Neuronal stem cell (in vitro differentiated cells): ENCODE measurements around the gene STPG3.

Source experiments
- DNase-seq: peaks from one replicate; pipeline ENCODE4 v3.0.0-alpha.2; 2013; ENCODE audit warnings: low spot score
- H2AFZ ChIP-seq: one replicate; pipeline ENCODE4 v1.6.1; 2013; ENCODE audit warnings: mild to moderate bottlenecking, low read length, inconsistent platforms
- H2AK5ac ChIP-seq: 2 replicates; pipeline ENCODE4 v1.6.1; 2013; ENCODE audit warnings: low read depth, mild to moderate bottlenecking, inconsistent platforms, low read length, moderate library complexity, mixed read lengths
- H2BK120ac ChIP-seq: 2 replicates; pipeline ENCODE4 v1.6.1; 2013; ENCODE audit warnings: low read depth, mild to moderate bottlenecking, inconsistent platforms, low read length, moderate library complexity, mixed read lengths
- H2BK12ac ChIP-seq: one replicate; pipeline ENCODE4 v1.6.1; 2013; ENCODE audit warnings: low read length, inconsistent platforms
- H2BK15ac ChIP-seq: 2 replicates; pipeline ENCODE4 v1.6.1; 2013; ENCODE audit warnings: mild to moderate bottlenecking, low read length, inconsistent platforms, mixed read lengths
- H2BK5ac ChIP-seq: one replicate; pipeline ENCODE4 v1.6.1; 2013; ENCODE audit warnings: inconsistent platforms, mild to moderate bottlenecking, low read length, moderate library complexity
- H3K14ac ChIP-seq: one replicate; pipeline ENCODE4 v1.6.1; 2013; ENCODE audit warnings: low read length, inconsistent platforms
- H3K18ac ChIP-seq: 2 replicates; pipeline ENCODE4 v1.6.1; 2013; ENCODE audit warnings: low read length, inconsistent platforms
- H3K23ac ChIP-seq: 2 replicates; pipeline ENCODE4 v1.6.1; 2013; ENCODE audit warnings: low read depth, mild to moderate bottlenecking, mixed read lengths, low read length, inconsistent platforms; ENCODE audit not compliant: poor library complexity
- H3K27ac ChIP-seq: replicated peaks from 3 replicates; pipeline ENCODE4 v1.5.1; 2013; ENCODE audit warnings: low read length, inconsistent platforms
- H3K27me3 ChIP-seq, 3 experiments: 2 replicates each; pipeline ENCODE4 v1.6.1; 2013; ENCODE audit warnings: low read length in 3 of 3, mild to moderate bottlenecking in 2 of 3, inconsistent platforms in 1 of 3, low read depth in 1 of 3, mixed read lengths in 1 of 3, moderate library complexity in 1 of 3; ENCODE audit not compliant: control insufficient read depth in 3 of 3, insufficient read depth in 3 of 3
- H3K36me3 ChIP-seq, 2 donors: replicated peaks in 1 of 2; 2 replicates each; pipeline ENCODE4 v1.6.1; 2013; ENCODE audit warnings: low read length in 2 of 2; ENCODE audit not compliant: control insufficient read depth in 2 of 2, insufficient read depth in 2 of 2
- H3K4ac ChIP-seq: 2 replicates; pipeline ENCODE4 v1.6.1; 2013; ENCODE audit warnings: inconsistent platforms, mild to moderate bottlenecking, low read length, moderate library complexity
- H3K4me1 ChIP-seq, 2 donors: 1 replicate in 1 of 2; 2 replicates in 1 of 2; pipeline ENCODE4 v1.6.1; 2013; ENCODE audit warnings: low read length in 2 of 2, low read depth in 1 of 2; ENCODE audit not compliant: control insufficient read depth in 2 of 2, insufficient read depth in 1 of 2
- H3K4me2 ChIP-seq: one replicate; pipeline ENCODE4 v1.6.1; 2013; ENCODE audit warnings: mild to moderate bottlenecking, low read length, inconsistent platforms; ENCODE audit not compliant: insufficient read depth, poor library complexity, severe bottlenecking
- H3K4me3 ChIP-seq, 2 donors: 2 replicates each; pipeline ENCODE4 v1.5.1; 2013; ENCODE audit warnings: low read length in 2 of 2, mild to moderate bottlenecking in 2 of 2, inconsistent platforms in 1 of 2, moderate library complexity in 1 of 2
- H3K79me1 ChIP-seq: one replicate; pipeline ENCODE4 v1.6.1; 2013; ENCODE audit warnings: low read depth, mild to moderate bottlenecking, inconsistent platforms, low read length, moderate library complexity
- H3K9ac ChIP-seq: one replicate; pipeline ENCODE4 v1.6.1; 2013; ENCODE audit warnings: mild to moderate bottlenecking, low read depth, low read length, inconsistent platforms; ENCODE audit not compliant: poor library complexity
- H3K9me3 ChIP-seq, 2 donors: replicated peaks in 1 of 2; 2 replicates each; pipeline versions ENCODE3 to v1.6.1; 2013; ENCODE audit warnings: low read length in 2 of 2, mild to moderate bottlenecking in 2 of 2, inconsistent platforms in 1 of 2, low read depth in 1 of 2, mixed read lengths in 1 of 2, moderate library complexity in 1 of 2; ENCODE audit not compliant: control insufficient read depth in 2 of 2, insufficient read depth in 1 of 2
- H4K8ac ChIP-seq: one replicate; pipeline ENCODE4 v1.6.1; 2013; ENCODE audit warnings: low read depth, mild to moderate bottlenecking, inconsistent platforms, low read length, moderate library complexity
- H4K91ac ChIP-seq: one replicate; pipeline ENCODE4 v1.6.1; 2013; ENCODE audit warnings: low read length, low read depth, mild to moderate bottlenecking, inconsistent platforms; ENCODE audit not compliant: poor library complexity
- WGBS, 2 donors: extraction: QIAGEN DNeasy Blood & Tissue Kit; methylation state at CpG; one replicate each; pipeline ENCODE4 v1.1.7; 2013; ENCODE audit warnings: missing lambda C conversion rate in 2 of 2, mixed read lengths in 1 of 2; ENCODE audit not compliant: insufficient read length in 2 of 2, insufficient replicate concordance in 1 of 2; ENCODE audit errors: extremely low coverage in 2 of 2; 5-methylcytosine and 5-hydroxymethylcytosine counted together

STPG3 gene

DNA sequence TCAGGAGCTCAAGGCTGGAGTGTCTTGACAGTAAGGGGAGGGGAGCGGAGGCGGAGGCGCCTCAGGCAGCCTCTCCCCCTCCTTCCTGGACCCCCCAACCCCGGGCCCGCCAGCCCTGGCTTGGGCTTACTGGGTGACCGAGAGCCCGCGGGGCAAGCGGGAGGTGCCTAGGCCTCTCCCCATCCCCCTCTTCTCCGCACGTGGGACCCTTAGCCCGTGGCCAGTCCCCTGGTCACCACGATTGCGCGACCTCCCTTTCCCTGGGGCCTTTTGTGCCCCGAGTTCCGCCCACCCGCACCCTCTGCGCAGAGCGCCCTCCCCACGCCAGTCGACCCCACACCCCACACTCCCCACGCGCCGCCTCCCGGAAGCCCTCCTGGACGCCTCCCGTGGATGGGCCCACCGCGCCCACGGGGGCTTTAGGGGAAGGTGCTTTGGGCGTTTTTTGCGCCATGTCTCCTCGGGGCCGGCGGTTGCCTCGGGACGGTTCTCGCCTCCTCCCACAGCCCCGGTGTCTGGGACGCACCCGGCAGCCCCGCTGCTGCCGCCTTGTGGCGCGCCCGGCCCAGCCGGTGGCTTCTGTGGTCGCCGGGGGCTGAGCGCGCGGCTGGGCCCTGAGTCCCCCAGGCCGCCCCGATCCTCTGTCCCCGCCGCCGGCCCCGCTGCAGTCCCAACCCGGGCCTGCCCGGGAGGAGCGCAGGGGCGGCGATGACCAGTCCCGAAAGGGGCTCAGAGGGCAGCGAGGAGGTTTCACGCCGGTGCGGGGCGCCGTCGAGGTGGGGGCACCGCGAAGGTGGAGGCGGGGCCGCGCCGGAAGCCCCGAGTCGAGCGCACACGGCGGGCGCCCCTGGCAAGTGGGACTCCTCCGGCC lies 29.6 kb downstream of the STPG3 start:
- H3K4me1 ChIP-seq, result peaks cover 11 to 22% of the 10 kb centered on the region in 2 donors
- peak overlapping the region; percentile 88 for H3K9ac ChIP-seq
- H3K79me1 ChIP-seq, result peaks cover 5% of the 10 kb centered on the region
- no peak overlapping the region for H3K27ac ChIP-seq
- H3K27me3 ChIP-seq, result peaks cover 0 to 39% (median 9%) of the 10 kb centered on the region in 3 experiments
- peak overlapping the region; percentile 81 for H2BK120ac ChIP-seq
- H3K18ac ChIP-seq, result peak overlapping the region; percentile 99
- H3K14ac ChIP-seq, result peak overlapping the region; percentile 94
- H3K4ac ChIP-seq, result no peak overlapping the region
- H3K36me3 ChIP-seq, result peaks cover 0 to 7% of the 10 kb centered on the region in 2 donors
- no CpG with 5 or more reads among the region's 85 CpGs for WGBS, 2 donors
- H4K8ac ChIP-seq, result peak overlapping the region; percentile 65
- H3K4me3 ChIP-seq, result peak overlapping the region in 1 of 2 donors; percentile 81
- peak overlapping the region; percentile 82 for H2BK5ac ChIP-seq
- peak overlapping the region; percentile 98 for H2AK5ac ChIP-seq
- H3K4me2 ChIP-seq, result peak overlapping the region; percentile 76
- peak overlapping the region; percentile 94 for H2BK15ac ChIP-seq
- H3K9me3 ChIP-seq, result peaks cover 3 to 12% of the 10 kb centered on the region in 2 donors
- DNase-seq, result no peak
- H4K91ac ChIP-seq, result no peak overlapping the region
- no peak overlapping the region for H2AFZ ChIP-seq
- peak overlapping the region; percentile 84 for H2BK12ac ChIP-seq
- peak overlapping the region; percentile 31 for H3K23ac ChIP-seq

DNA sequence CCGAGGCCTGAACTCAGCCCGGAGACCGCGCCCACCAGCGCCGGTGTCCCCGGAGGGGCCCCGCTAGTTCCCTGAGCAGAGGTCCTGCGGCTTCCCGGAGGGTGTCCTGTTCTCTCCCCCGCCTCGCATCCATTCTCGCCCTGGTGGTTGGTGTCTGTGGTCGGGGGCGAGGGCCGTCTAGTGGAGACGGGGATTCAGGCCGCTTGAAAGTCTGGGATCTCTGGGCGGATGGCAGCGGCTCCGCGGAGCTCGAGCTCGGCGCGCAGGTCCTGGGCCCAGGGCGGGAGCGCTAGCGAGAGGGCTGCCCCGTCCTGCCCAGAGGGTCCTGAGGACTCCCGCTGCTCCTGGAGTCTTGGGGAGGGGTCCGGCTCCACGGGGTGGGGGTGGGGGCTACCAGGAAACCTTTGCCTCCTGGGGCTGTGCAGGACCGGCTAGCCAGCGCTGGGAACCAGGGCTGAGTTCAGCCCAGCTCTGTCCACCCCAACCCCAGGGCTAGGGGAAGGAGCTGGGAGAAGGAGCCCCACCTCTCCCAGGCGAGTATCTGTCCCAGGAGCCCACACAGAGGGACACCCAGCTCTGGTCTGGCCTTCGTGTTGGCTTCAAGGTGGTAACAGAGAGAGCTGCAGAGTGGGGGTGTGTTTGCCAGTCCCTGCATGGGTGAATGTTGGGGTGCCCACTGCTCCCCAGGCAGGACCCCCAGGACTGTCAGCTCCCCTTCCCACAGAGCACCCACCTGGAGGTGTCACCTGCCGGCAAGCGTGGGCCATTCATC lies 30.4 kb downstream of the STPG3 start:
- peak overlapping the region in 1 of 2 donors; percentile 81 for H3K4me3 ChIP-seq
- H3K4me2 ChIP-seq, result peak overlapping the region; percentile 76
- no peak overlapping the region for H3K27ac ChIP-seq
- H2BK5ac ChIP-seq, result no peak overlapping the region
- peaks cover 0 to 7% of the 10 kb centered on the region in 2 donors for H3K36me3 ChIP-seq
- peaks cover 0 to 39% (median 9%) of the 10 kb centered on the region in 3 experiments for H3K27me3 ChIP-seq
- H2AFZ ChIP-seq, result no peak overlapping the region
- H3K18ac ChIP-seq, result peak overlapping the region; percentile 97
- peak overlapping the region; percentile 54 for H2BK120ac ChIP-seq
- no peak overlapping the region for H3K4ac ChIP-seq
- H2BK15ac ChIP-seq, result peak overlapping the region; percentile 92
- H3K9me3 ChIP-seq, result peaks cover 3 to 12% of the 10 kb centered on the region in 2 donors
- no peak overlapping the region for H4K91ac ChIP-seq
- peak; percentile 37 for DNase-seq
- peak overlapping the region; percentile 31 for H3K23ac ChIP-seq
- WGBS, 2 donors, result no CpG with 5 or more reads among the region's 39 CpGs
- peak overlapping the region; percentile 77 for H3K9ac ChIP-seq
- H3K4me1 ChIP-seq, result peaks cover 11 to 18% of the 10 kb centered on the region in 2 donors
- H3K79me1 ChIP-seq, result peaks cover 5% of the 10 kb centered on the region
- H2AK5ac ChIP-seq, result peak overlapping the region; percentile 98
- H4K8ac ChIP-seq, result no peak overlapping the region
- no peak overlapping the region for H2BK12ac ChIP-seq
- peak overlapping the region; percentile 96 for H3K14ac ChIP-seq

DNA sequence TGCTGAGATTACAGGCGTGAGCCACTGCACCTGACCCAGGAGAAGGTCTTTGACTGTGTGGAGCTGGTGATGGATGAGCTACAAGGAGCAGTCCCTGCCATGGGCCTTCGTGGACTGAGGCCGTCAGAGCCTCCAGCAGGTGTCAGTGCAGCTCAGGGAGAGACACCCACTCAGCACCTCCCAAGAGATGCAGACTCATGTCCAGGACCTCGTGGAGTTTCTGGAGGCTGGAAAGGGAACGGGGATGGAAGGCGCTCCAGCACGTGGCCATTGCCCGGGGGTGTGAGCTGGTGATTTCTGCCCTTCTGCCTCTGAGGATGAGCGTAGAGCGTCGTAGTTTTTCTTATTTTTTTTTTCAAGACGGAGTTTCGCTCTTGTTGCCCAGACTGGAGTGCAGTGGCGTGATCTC lies 35.9 kb downstream of the STPG3 start:
- Histone ChIP-seq H3K18ac (no peak overlapping the region), H3K4me2 (no peak overlapping the region), H2BK5ac (no peak overlapping the region), H3K27me3 (no peaks in the 10 kb centered on the region), H3K9ac (no peak overlapping the region), H4K91ac (no peak overlapping the region), H3K36me3 (no peaks in the 10 kb centered on the region), H2BK120ac (no peak overlapping the region), H3K4me1 (no peaks in the 10 kb centered on the region), H3K79me1 (no peaks in the 10 kb centered on the region), H3K4ac (no peak overlapping the region), H2BK15ac (no peak overlapping the region), H3K27ac (no peak overlapping the region), H4K8ac (no peak overlapping the region), H3K23ac (no peak overlapping the region), H3K14ac (no peak overlapping the region), H3K4me3 (no peak overlapping the region), H2AFZ (no peak overlapping the region), H2BK12ac (no peak overlapping the region), H2AK5ac (no peak overlapping the region), H3K9me3 (peaks cover 0 to 6% of the 10 kb centered on the region in 2 donors)
- no CpG with 5 or more reads among the region's 14 CpGs for WGBS, 2 donors
- no peak for DNase-seq

DNA sequence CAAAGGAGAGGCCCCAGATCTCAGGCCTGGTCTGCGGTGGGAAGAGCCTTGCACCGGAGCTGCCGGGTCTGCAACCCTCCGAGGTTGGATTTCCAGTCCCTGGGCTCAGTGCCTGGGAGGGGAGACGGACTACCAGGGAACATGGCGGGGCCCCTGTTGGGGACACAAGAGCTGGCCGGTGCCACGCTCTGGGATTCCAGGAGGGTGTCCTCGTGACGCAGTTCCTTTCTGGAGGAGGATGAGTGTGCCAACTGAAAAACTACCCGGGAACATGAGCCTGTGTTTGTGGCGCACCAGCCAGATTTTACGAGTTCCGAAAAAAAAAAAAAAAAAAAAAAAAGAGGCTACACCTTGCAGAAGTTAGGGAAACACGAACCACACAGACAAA lies 42.0 kb downstream of the STPG3 start:
- Histone ChIP-seq H2BK12ac (no peak overlapping the region), H3K4ac (no peak overlapping the region), H2AFZ (peak overlapping the region; percentile 55), H4K8ac (peak overlapping the region; percentile 65), H3K4me1 (peaks cover 16 to 17% of the 10 kb centered on the region in 2 donors), H4K91ac (no peak overlapping the region), H3K23ac (no peak overlapping the region), H3K27me3 (peaks cover 0 to 9% (median 2%) of the 10 kb centered on the region in 3 experiments), H2BK15ac (no peak overlapping the region), H3K9me3 (peaks cover 0 to 10% of the 10 kb centered on the region in 2 donors), H2AK5ac (no peak overlapping the region), H3K27ac (no peak overlapping the region), H3K9ac (no peak overlapping the region), H3K4me3 (no peak overlapping the region), H3K4me2 (no peak overlapping the region), H3K14ac (no peak overlapping the region), H3K18ac (peak overlapping the region; percentile 64), H2BK5ac (no peak overlapping the region), H2BK120ac (no peak overlapping the region), H3K36me3 (peaks cover 0 to 3% of the 10 kb centered on the region in 2 donors), H3K79me1 (peaks cover 2% of the 10 kb centered on the region)
- no peak for DNase-seq
- no CpG with 5 or more reads among the region's 15 CpGs for WGBS, 2 donors
